Osteocyte (in vitro differentiated cells): ENCODE measurements around the gene PCED1A. TPM values are rescaled to one million over a fixed set of nuclear protein-coding genes. Genes with fewer than 3 reads are reported as not detected.
A peak's percentile ranks its signal among the peaks of the same experiment; 100 is the strongest.

ENCODE experiments used
- DNase-seq: peaks from one replicate; pipeline ENCODE4 v3.0.0; 2021; ENCODE audit warnings: mixed read lengths; ENCODE audit not compliant: unreplicated experiment; ENCODE audit errors: extremely low spot score
- H3K27ac Mint-ChIP-seq: one replicate; pipeline ENCODE4 v1.8.0; 2021; ENCODE audit warnings: mild to moderate bottlenecking, mixed read lengths; ENCODE audit not compliant: unreplicated experiment
- H3K27me3 Mint-ChIP-seq: one replicate; pipeline ENCODE4 v1.8.0; 2021; ENCODE audit warnings: mixed read lengths; ENCODE audit not compliant: unreplicated experiment
- H3K36me3 Mint-ChIP-seq: one replicate; pipeline ENCODE4 v1.8.0; 2021; ENCODE audit warnings: mixed read lengths; ENCODE audit not compliant: unreplicated experiment
- H3K4me1 Mint-ChIP-seq: one replicate; pipeline ENCODE4 v1.8.0; 2021; ENCODE audit warnings: mixed read lengths; ENCODE audit not compliant: unreplicated experiment
- H3K4me3 Mint-ChIP-seq: one replicate; pipeline ENCODE4 v1.8.0; 2021; ENCODE audit warnings: mild to moderate bottlenecking, moderate library complexity, mixed read lengths; ENCODE audit not compliant: unreplicated experiment
- H3K9me3 Mint-ChIP-seq: one replicate; pipeline ENCODE4 v1.8.0; 2021; ENCODE audit warnings: mixed read lengths; ENCODE audit not compliant: unreplicated experiment
- CTCF ChIP-seq: fragments of 200-600 bp; sonication (generic); IDR thresholded peaks from 2 replicates; pipeline ENCODE4 v1.5.0; 2021; ENCODE audit warnings: antibody characterized with exemption, mild to moderate bottlenecking, moderate library complexity
- total RNA-seq: library from RNA; stranded (reverse); gene quantifications from 2 replicates; pipeline ENCODE4 v1.2.1, GENCODE V29; 2021

The PCED1A gene
- total RNA-seq, 1 donor from 2014 or later = 80.8 TPM

- H3K4me3 Mint-ChIP-seq = peak overlapping the region; percentile 86
- TF ChIP-seq CTCF = no peak
- DNase-seq = no peak
- H3K36me3 Mint-ChIP-seq = peaks cover 2% of the 10 kb centered on the region
- peaks cover 14% of the 10 kb centered on the region for H3K27me3 Mint-ChIP-seq
- no peaks in the 10 kb centered on the region for H3K9me3 Mint-ChIP-seq
- H3K4me1 Mint-ChIP-seq = peaks cover 30% of the 10 kb centered on the region
- peak overlapping the region; percentile 71 for H3K27ac Mint-ChIP-seq
Observed at GRCh38 chr20:2799688-2800520, 40.6 kb downstream of the PCED1A start.

GRCh38 chr20:2799271-2799670 is 41.2 kb downstream of the PCED1A start:
- DNase-seq = no peak
- Mint-ChIP-seq H3K27me3 (peaks cover 10% of the 10 kb centered on the region), H3K36me3 (peaks cover 2% of the 10 kb centered on the region), H3K9me3 (no peaks in the 10 kb centered on the region), H3K4me3 (peak overlapping the region; percentile 86), H3K4me1 (peaks cover 26% of the 10 kb centered on the region), H3K27ac (peak overlapping the region; percentile 71)
- TF ChIP-seq CTCF = no peak

GRCh38 chr20:2798814-2799213 is 41.6 kb downstream of the PCED1A start:
- Mint-ChIP-seq H3K27ac (no peak overlapping the region), H3K4me3 (peak overlapping the region; percentile 86), H3K9me3 (no peaks in the 10 kb centered on the region), H3K36me3 (peaks cover 2% of the 10 kb centered on the region), H3K4me1 (peaks cover 26% of the 10 kb centered on the region), H3K27me3 (peaks cover 9% of the 10 kb centered on the region)
- no peak for TF ChIP-seq CTCF
- no peak for DNase-seq

GRCh38 chr20:2798095-2798805 is 42.2 kb downstream of the PCED1A start:
- no peak for DNase-seq
- Mint-ChIP-seq H3K4me3 (no peak overlapping the region), H3K9me3 (no peaks in the 10 kb centered on the region), H3K36me3 (peaks cover 2% of the 10 kb centered on the region), H3K27me3 (peaks cover 6% of the 10 kb centered on the region), H3K4me1 (peaks cover 26% of the 10 kb centered on the region), H3K27ac (no peak overlapping the region)
- TF ChIP-seq CTCF = no peak
